ENCODE data around the gene ASTN2.

DNA sequence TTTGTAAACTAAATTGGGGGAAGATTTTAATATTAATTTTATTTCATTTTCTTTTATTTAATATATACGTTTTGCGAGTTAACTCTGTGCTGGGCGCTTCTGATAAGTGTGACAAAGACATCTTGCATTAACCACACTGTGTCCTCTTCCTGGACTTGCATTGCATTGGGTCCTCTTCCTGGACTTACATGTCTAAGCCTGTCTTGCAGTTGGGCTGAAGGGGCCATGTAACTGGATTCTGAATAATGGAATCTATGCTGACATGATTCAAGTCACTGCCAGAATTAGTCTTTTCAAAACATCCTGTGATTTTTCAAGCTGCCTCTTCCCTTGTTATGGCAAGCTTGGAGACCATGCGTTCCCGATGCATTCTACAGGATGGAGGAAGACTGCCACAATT is 605.2 kb downstream of the ASTN2 start:
- TF ChIP-seq, protein P1, sequence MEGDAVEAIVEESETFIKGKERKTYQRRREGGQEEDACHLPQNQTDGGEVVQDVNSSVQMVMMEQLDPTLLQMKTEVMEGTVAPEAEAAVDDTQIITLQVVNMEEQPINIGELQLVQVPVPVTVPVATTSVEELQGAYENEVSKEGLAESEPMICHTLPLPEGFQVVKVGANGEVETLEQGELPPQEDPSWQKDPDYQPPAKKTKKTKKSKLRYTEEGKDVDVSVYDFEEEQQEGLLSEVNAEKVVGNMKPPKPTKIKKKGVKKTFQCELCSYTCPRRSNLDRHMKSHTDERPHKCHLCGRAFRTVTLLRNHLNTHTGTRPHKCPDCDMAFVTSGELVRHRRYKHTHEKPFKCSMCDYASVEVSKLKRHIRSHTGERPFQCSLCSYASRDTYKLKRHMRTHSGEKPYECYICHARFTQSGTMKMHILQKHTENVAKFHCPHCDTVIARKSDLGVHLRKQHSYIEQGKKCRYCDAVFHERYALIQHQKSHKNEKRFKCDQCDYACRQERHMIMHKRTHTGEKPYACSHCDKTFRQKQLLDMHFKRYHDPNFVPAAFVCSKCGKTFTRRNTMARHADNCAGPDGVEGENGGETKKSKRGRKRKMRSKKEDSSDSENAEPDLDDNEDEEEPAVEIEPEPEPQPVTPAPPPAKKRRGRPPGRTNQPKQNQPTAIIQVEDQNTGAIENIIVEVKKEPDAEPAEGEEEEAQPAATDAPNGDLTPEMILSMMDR (IDR thresholded peaks at IDR 0.05; ENCODE audit: poor library complexity, severe bottlenecking): no peak
- no peak for TF ChIP-seq POLR2AphosphoS5 (IDR thresholded peaks at IDR 0.05)
